Retinal pigment epithelial cell (primary cell): ENCODE results near the gene AIM2.

Experiments used
- DNase-seq: peaks from one replicate; pipeline ENCODE4 v3.0.0-alpha.2; 2010; ENCODE audit warnings: low read depth
- H3K4me3 ChIP-seq: 2 replicates; pipeline ENCODE4 v1.5.1; 2011; ENCODE audit warnings: mild to moderate bottlenecking, low read length, control low read depth, moderate library complexity
- CTCF ChIP-seq: conservative IDR thresholded peaks from 2 replicates; pipeline ENCODE4 v1.5.1; 2011; ENCODE audit warnings: low read depth, low read length, control low read depth, inconsistent platforms

The AIM2 gene

GRCh38 chr1:159100589-159100988 is 24.0 kb upstream of the AIM2 start:
- no peak for DNase-seq
- TF ChIP-seq CTCF: no peak
- H3K4me3 ChIP-seq: no peak overlapping the region

GRCh38 chr1:159098596-159098995 is 22.0 kb upstream of the AIM2 start:
- no peak for TF ChIP-seq CTCF
- no peak for DNase-seq
- H3K4me3 ChIP-seq: no peak overlapping the region

GRCh38 chr1:159092036-159092760 is 15.6 kb upstream of the AIM2 start:
- no peak overlapping the region for H3K4me3 ChIP-seq
- no peak for TF ChIP-seq CTCF
- no peak for DNase-seq

GRCh38 chr1:159091607-159092031 is 15.1 kb upstream of the AIM2 start:
- no peak overlapping the region for H3K4me3 ChIP-seq
- no peak for DNase-seq
- TF ChIP-seq CTCF: no peak

- DNase-seq: no peak
- no peak overlapping the region for H3K4me3 ChIP-seq
- no peak for TF ChIP-seq CTCF
Measured at GRCh38 chr1:159091180-159091560, 14.6 kb upstream of the AIM2 start.

GRCh38 chr1:159090286-159091179 is 14.0 kb upstream of the AIM2 start:
- TF ChIP-seq CTCF: no peak
- H3K4me3 ChIP-seq: no peak overlapping the region
- DNase-seq: no peak
